ENCODE results near the gene MTCL1. TPM values are rescaled to one million over a fixed set of nuclear protein-coding genes. Genes with fewer than 3 reads are reported as not detected.

Gene MTCL1
- total RNA-seq, 1 experiment from 2014 or later: 22.7 TPM

DNA sequence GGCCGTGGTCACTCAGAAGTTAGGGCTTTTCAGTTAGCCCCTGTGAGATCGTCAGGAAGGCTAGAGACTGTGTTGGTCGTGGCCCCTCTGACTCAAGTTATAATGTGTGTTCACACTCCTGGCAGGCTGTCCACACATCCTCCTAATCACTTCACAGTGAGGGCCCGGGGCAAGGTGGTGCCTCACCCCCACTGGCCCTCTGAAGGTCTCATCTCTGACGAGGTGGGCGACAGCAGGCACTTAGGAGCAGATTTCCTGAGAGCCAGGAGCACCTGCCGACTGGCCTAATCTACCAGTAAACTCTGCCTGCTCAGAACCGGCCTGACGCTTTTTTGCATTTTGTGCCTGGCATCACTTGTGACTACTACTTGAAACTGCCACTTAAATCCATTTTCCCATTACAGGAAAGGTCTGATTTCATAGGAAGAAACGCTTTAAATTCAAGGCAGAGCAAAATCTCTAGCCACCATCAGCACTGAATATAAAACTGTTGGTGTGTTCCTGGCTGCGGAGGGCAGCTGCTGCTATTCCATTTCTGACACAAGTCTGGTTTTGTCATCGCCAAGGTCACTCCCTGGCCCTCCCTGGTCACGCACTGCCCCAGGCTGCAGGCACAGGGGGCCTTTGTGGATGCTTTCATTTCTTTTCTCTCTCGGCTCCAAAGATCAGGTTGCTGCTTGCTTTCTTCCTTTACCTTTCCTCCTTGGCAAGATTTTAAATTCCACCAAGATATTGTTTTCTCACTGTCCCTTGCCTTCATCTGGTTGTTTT, 48.1 kb upstream of the MTCL1 start:
- Histone ChIP-seq H3K36me3 (ENCODE audit: control insufficient read depth in 1 of 2, insufficient read depth in 2 of 2, low read length in 2 of 2) (no peaks in the 10 kb centered on the region), H2AFZ (ENCODE audit: low read depth, low read length, poor library complexity, severe bottlenecking) (no peak overlapping the region), H3K4me3 (replicated peaks in 1 of 2; ENCODE audit: low read depth in 1 of 2, low read length in 2 of 2) (no peak overlapping the region), H4K20me1 (ENCODE audit: insufficient read depth) (no peaks in the 10 kb centered on the region), H3K4me1 (ENCODE audit: control insufficient read depth in 1 of 2, insufficient read depth in 2 of 2, low read length in 2 of 2) (peaks cover 0 to 12% of the 10 kb centered on the region in 2 experiments; a peak in 2 of 4 replicates), H3K4me2 (ENCODE audit: low read length) (no peak overlapping the region), H3K27me3 (ENCODE audit: insufficient read depth, low read length) (peaks cover 3% of the 10 kb centered on the region; the same call in 1 of the 2 replicates), H3K9me2 (ENCODE audit: insufficient read depth) (no peaks in the 10 kb centered on the region), H3K79me2 (ENCODE audit: insufficient read depth, low read length) (no peaks in the 10 kb centered on the region), H3K9ac (ENCODE audit: low read length) (no peak overlapping the region), H3K9me3 (ENCODE audit: control insufficient read depth in 1 of 2, insufficient read depth in 1 of 2, low read depth in 1 of 2, low read length in 2 of 2) (no peaks in the 10 kb centered on the region), H3K27ac (ENCODE audit: low read depth, low read length) (no peak overlapping the region)
- RAD21 ChIA-PET (ENCODE audit: low non-redundant PET in 1 of 2, low total read pairs in 2 of 2, uncharacterized antibody in 2 of 2, unreplicated experiment in 2 of 2): no interaction called here
- no peak for TF ChIP-seq FOSL1 (IDR thresholded peaks at IDR 0.05; ENCODE audit: low read depth)
- TF ChIP-seq, protein P1, sequence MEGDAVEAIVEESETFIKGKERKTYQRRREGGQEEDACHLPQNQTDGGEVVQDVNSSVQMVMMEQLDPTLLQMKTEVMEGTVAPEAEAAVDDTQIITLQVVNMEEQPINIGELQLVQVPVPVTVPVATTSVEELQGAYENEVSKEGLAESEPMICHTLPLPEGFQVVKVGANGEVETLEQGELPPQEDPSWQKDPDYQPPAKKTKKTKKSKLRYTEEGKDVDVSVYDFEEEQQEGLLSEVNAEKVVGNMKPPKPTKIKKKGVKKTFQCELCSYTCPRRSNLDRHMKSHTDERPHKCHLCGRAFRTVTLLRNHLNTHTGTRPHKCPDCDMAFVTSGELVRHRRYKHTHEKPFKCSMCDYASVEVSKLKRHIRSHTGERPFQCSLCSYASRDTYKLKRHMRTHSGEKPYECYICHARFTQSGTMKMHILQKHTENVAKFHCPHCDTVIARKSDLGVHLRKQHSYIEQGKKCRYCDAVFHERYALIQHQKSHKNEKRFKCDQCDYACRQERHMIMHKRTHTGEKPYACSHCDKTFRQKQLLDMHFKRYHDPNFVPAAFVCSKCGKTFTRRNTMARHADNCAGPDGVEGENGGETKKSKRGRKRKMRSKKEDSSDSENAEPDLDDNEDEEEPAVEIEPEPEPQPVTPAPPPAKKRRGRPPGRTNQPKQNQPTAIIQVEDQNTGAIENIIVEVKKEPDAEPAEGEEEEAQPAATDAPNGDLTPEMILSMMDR (IDR thresholded peaks at IDR 0.05 in 2 of 3, conservative IDR thresholded peaks at IDR 0.05 in 1 of 3; ENCODE audit: borderline replicate concordance in 1 of 3, insufficient read depth in 1 of 3, low read depth in 2 of 3, low read length in 2 of 3): no peak
- no peak for TF ChIP-seq CBX3 (IDR thresholded peaks at IDR 0.05; ENCODE audit: low read depth)
- no peak for TF ChIP-seq ELF1 (IDR thresholded peaks at IDR 0.05; ENCODE audit: borderline replicate concordance, low read depth)
- TF ChIP-seq SP1 (IDR thresholded peaks at IDR 0.05; ENCODE audit: low read depth): no peak
- no peak for TF ChIP-seq POLR2AphosphoS5 (IDR thresholded peaks at IDR 0.05; ENCODE audit: low read depth, low read length)
- TF ChIP-seq, protein P2, sequence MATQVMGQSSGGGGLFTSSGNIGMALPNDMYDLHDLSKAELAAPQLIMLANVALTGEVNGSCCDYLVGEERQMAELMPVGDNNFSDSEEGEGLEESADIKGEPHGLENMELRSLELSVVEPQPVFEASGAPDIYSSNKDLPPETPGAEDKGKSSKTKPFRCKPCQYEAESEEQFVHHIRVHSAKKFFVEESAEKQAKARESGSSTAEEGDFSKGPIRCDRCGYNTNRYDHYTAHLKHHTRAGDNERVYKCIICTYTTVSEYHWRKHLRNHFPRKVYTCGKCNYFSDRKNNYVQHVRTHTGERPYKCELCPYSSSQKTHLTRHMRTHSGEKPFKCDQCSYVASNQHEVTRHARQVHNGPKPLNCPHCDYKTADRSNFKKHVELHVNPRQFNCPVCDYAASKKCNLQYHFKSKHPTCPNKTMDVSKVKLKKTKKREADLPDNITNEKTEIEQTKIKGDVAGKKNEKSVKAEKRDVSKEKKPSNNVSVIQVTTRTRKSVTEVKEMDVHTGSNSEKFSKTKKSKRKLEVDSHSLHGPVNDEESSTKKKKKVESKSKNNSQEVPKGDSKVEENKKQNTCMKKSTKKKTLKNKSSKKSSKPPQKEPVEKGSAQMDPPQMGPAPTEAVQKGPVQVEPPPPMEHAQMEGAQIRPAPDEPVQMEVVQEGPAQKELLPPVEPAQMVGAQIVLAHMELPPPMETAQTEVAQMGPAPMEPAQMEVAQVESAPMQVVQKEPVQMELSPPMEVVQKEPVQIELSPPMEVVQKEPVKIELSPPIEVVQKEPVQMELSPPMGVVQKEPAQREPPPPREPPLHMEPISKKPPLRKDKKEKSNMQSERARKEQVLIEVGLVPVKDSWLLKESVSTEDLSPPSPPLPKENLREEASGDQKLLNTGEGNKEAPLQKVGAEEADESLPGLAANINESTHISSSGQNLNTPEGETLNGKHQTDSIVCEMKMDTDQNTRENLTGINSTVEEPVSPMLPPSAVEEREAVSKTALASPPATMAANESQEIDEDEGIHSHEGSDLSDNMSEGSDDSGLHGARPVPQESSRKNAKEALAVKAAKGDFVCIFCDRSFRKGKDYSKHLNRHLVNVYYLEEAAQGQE (IDR thresholded peaks at IDR 0.05; ENCODE audit: low read depth): no peak
- TF ChIP-seq, protein P3, sequence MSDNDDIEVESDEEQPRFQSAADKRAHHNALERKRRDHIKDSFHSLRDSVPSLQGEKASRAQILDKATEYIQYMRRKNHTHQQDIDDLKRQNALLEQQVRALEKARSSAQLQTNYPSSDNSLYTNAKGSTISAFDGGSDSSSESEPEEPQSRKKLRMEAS (IDR thresholded peaks at IDR 0.05): no peak
- BruUV-seq (replicated peaks): no TSS peak
- no peak for ATAC-seq
- CTCF ChIA-PET: interaction anchor here (1.7 kb wide), 1 partner anchor 326 kb away, joined by 3 read pairs; no protein-coding TSS in a partner anchor
- POLR2A ChIA-PET: no interaction called here
- intact Hi-C loops (cut with micrococcal nuclease): loop anchor here (10.0 kb wide), 1 partner anchor 398 kb away; no protein-coding TSS in a partner anchor
- no peak for DNase-seq (ENCODE audit: low read depth, low spot score)

Data from HCT116 (cell line).